Neural cell (in vitro differentiated cells): ENCODE results near the gene ITGA11. TPM values are rescaled to one million over a fixed set of nuclear protein-coding genes. Genes with fewer than 3 reads are reported as not detected.

Experiments used
- H2AFZ ChIP-seq: fragments of 200-600, 300-800 bp; sonication (generic), shearing (Covaris generic); 2 replicates; pipeline ENCODE4 v1.6.0; 2014; ENCODE audit warnings: low read depth, mild to moderate bottlenecking, antibody characterized with exemption, low read length, moderate library complexity
- H3F3A ChIP-seq: fragments of 200-600 bp; shearing (Covaris generic); 2 replicates; pipeline ENCODE4 v1.6.1; 2016; ENCODE audit warnings: mild to moderate bottlenecking, moderate library complexity, mixed read lengths, antibody characterized with exemption, low read length; ENCODE audit not compliant: insufficient read depth, poor library complexity, severe bottlenecking
- H3K27ac ChIP-seq: fragments of 200-600, 300-800 bp; sonication (generic), shearing (Covaris generic); 2 replicates; pipeline ENCODE4 v1.5.1; 2014; ENCODE audit warnings: mild to moderate bottlenecking, low read length, moderate library complexity
- H3K27me3 ChIP-seq: fragments of 300-800, 200-600 bp; sonication (generic), shearing (Covaris generic); 2 replicates; pipeline ENCODE4 v1.6.0; 2014; ENCODE audit warnings: mild to moderate bottlenecking, low read depth, low read length, moderate library complexity; ENCODE audit not compliant: insufficient read depth
- H3K36me3 ChIP-seq: fragments of 300-800, 200-600 bp; sonication (generic), shearing (Covaris generic); 2 replicates; pipeline ENCODE4 v1.5.1; 2014; ENCODE audit warnings: mild to moderate bottlenecking, antibody characterized with exemption, low read length, moderate library complexity; ENCODE audit not compliant: insufficient read depth
- H3K4me2 ChIP-seq: fragments of 300-800, 200-600 bp; sonication (generic), shearing (Covaris generic); 2 replicates; pipeline ENCODE4 v1.6.0; 2014; ENCODE audit warnings: mild to moderate bottlenecking, low read length
- H3K4me3 ChIP-seq: fragments of 300-800, 200-600 bp; sonication (generic), shearing (Covaris generic); 2 replicates; pipeline ENCODE4 v1.5.1; 2014; ENCODE audit warnings: mild to moderate bottlenecking, low read length, moderate library complexity
- H3K79me2 ChIP-seq: fragments of 200-600 bp; shearing (Covaris generic); replicated peaks from 2 replicates; pipeline ENCODE4 v1.6.0; 2014; ENCODE audit warnings: mild to moderate bottlenecking, low read length, moderate library complexity; ENCODE audit not compliant: insufficient read depth
- H3K9ac ChIP-seq: fragments of 300-800, 200-600 bp; sonication (generic), shearing (Covaris generic); 2 replicates; pipeline ENCODE4 v1.6.1; 2016; ENCODE audit warnings: mild to moderate bottlenecking, low read length, mixed read lengths
- H3K9me2 ChIP-seq: fragments of 200-600 bp; shearing (Covaris generic); 2 replicates; pipeline ENCODE4 v1.6.1; 2016; ENCODE audit warnings: mild to moderate bottlenecking, low read length, mixed read lengths; ENCODE audit not compliant: insufficient read depth
- H3K9me3 ChIP-seq: fragments of 200-600, 300-800 bp; sonication (generic), shearing (Covaris generic); 2 replicates; pipeline ENCODE4 v1.6.1; 2016; ENCODE audit warnings: mild to moderate bottlenecking, mixed run types, low read length, moderate library complexity, mixed read lengths
- H4K20me1 ChIP-seq: fragments of 200-600 bp; shearing (Covaris generic); 2 replicates; pipeline ENCODE4 v1.6.1; 2016; ENCODE audit warnings: mild to moderate bottlenecking, mixed run types; ENCODE audit not compliant: insufficient read depth
- CTCF ChIP-seq: fragments of 450-650 bp; IDR thresholded peaks from 2 replicates; pipeline ENCODE4 v1.5.1; 2014; ENCODE audit warnings: antibody characterized with exemption, mild to moderate bottlenecking, moderate library complexity; ENCODE audit not compliant: poor library complexity, severe bottlenecking
- EP300 ChIP-seq: fragments of 450-650 bp; conservative IDR thresholded peaks from 2 replicates; pipeline ENCODE4 v1.6.1; 2014; ENCODE audit warnings: antibody characterized with exemption, mild to moderate bottlenecking, moderate library complexity; ENCODE audit not compliant: poor library complexity, severe bottlenecking
- EZH2 ChIP-seq: fragments of 200-600, 300-800 bp; shearing (Covaris generic), sonication (generic); IDR thresholded peaks from 2 replicates; pipeline ENCODE4 v1.6.1; 2014; ENCODE audit warnings: antibody characterized with exemption, low read length, borderline replicate concordance, mild to moderate bottlenecking; ENCODE audit not compliant: insufficient read depth, poor library complexity, severe bottlenecking
- MXI1 ChIP-seq: fragments of 450-650 bp; conservative IDR thresholded peaks from 2 replicates; pipeline ENCODE4 v1.6.1; 2014; ENCODE audit warnings: antibody characterized with exemption, mild to moderate bottlenecking; ENCODE audit not compliant: poor library complexity, severe bottlenecking
- POLR2AphosphoS5 ChIP-seq: IDR thresholded peaks from 2 replicates; pipeline ENCODE4 v1.6.1; 2012
- RAD21 ChIP-seq: fragments of 450-650 bp; conservative IDR thresholded peaks from 2 replicates; pipeline ENCODE4 v1.6.1; 2014; ENCODE audit warnings: antibody characterized with exemption, mild to moderate bottlenecking, moderate library complexity
- SMC3 ChIP-seq: fragments of 450-650 bp; conservative IDR thresholded peaks from 2 replicates; pipeline ENCODE4 v1.6.1; 2014; ENCODE audit warnings: antibody characterized with exemption, mild to moderate bottlenecking, moderate library complexity; ENCODE audit not compliant: poor library complexity
- TAF1 ChIP-seq: IDR thresholded peaks from 2 replicates; pipeline ENCODE4 v1.6.1; 2012; ENCODE audit warnings: low read depth
- polyA plus RNA-seq: library from polyadenylated mRNA; depleted of rRNA; stranded (reverse); fragments of >200 nt; gene quantifications from 2 replicates; pipeline ENCODE4 v1.2.3, GENCODE V29; 2014
- TF ChIP-seq, protein P1 (sequence below): IDR thresholded peaks from 2 replicates; pipeline ENCODE4 v1.6.1; 2012; ENCODE audit warnings: borderline replicate concordance

The ITGA11 gene
- polyA plus RNA-seq, 1 donor from 2014 or later = not detected

DNA sequence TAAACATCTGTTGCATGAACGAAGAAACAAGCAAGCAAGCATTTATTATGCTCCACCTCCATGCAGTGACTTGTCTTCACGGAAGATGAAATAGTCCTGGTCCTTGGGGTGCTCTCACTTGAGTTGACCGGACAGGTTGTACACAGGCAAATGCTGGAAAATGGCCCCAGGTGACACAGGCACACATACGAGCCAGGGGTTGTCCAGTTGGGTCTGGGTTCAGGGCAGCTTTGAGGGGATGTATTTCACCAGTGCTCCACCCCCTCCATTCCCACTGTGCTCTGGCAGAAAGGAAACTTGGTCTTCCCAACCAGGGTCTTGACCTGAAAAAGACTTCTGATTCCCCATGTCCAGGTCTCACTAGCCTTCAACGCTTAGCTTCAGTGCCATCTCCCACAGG, 48.3 kb upstream of the ITGA11 start:
- Histone ChIP-seq H3K9me2 (no peaks in the 10 kb centered on the region), H3K79me2 (no peaks in the 10 kb centered on the region), H3K9ac (no peak overlapping the region), H3K4me3 (no peak overlapping the region), H3K4me2 (no peak overlapping the region), H3F3A (no peaks in the 10 kb centered on the region), H3K27me3 (no peaks in the 10 kb centered on the region), H3K27ac (no peak overlapping the region), H3K36me3 (no peaks in the 10 kb centered on the region), H3K9me3 (no peaks in the 10 kb centered on the region), H2AFZ (no peak overlapping the region), H4K20me1 (no peaks in the 10 kb centered on the region)
- no peak for TF ChIP-seq POLR2AphosphoS5
- no peak for TF ChIP-seq SMC3
- no peak for TF ChIP-seq MXI1
- no peak for TF ChIP-seq EZH2
- TF ChIP-seq CTCF = no peak
- TF ChIP-seq TAF1 = no peak
- TF ChIP-seq, protein P1, sequence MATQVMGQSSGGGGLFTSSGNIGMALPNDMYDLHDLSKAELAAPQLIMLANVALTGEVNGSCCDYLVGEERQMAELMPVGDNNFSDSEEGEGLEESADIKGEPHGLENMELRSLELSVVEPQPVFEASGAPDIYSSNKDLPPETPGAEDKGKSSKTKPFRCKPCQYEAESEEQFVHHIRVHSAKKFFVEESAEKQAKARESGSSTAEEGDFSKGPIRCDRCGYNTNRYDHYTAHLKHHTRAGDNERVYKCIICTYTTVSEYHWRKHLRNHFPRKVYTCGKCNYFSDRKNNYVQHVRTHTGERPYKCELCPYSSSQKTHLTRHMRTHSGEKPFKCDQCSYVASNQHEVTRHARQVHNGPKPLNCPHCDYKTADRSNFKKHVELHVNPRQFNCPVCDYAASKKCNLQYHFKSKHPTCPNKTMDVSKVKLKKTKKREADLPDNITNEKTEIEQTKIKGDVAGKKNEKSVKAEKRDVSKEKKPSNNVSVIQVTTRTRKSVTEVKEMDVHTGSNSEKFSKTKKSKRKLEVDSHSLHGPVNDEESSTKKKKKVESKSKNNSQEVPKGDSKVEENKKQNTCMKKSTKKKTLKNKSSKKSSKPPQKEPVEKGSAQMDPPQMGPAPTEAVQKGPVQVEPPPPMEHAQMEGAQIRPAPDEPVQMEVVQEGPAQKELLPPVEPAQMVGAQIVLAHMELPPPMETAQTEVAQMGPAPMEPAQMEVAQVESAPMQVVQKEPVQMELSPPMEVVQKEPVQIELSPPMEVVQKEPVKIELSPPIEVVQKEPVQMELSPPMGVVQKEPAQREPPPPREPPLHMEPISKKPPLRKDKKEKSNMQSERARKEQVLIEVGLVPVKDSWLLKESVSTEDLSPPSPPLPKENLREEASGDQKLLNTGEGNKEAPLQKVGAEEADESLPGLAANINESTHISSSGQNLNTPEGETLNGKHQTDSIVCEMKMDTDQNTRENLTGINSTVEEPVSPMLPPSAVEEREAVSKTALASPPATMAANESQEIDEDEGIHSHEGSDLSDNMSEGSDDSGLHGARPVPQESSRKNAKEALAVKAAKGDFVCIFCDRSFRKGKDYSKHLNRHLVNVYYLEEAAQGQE = no peak
- no peak for TF ChIP-seq RAD21
- no peak for TF ChIP-seq EP300

DNA sequence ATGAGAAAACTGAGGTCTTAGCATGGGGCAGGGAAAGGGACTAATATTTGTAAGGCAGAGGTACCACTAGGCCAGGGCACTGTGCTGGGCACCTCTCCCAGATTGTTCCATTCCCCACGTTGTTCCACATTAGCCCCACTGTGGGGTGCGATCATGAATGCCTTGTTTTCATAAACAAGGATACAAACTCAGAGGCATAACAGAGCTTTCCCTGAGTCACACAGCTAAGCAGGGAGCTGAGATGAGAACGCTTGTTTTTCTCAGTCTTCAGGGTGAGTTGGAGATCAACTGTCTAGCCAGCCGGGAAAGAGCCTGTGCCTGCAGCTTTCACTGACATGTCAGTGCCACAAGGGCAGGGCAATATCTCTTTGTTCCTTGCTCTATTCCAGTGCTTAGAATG, 47.9 kb upstream of the ITGA11 start:
- Histone ChIP-seq H3K79me2 (no peaks in the 10 kb centered on the region), H3K36me3 (no peaks in the 10 kb centered on the region), H2AFZ (no peak overlapping the region), H3K27ac (no peak overlapping the region), H3K9me3 (no peaks in the 10 kb centered on the region), H3K4me3 (no peak overlapping the region), H3K9ac (no peak overlapping the region), H3K27me3 (no peaks in the 10 kb centered on the region), H4K20me1 (no peaks in the 10 kb centered on the region), H3F3A (no peaks in the 10 kb centered on the region), H3K4me2 (no peak overlapping the region), H3K9me2 (no peaks in the 10 kb centered on the region)
- TF ChIP-seq EZH2 (no peak), TAF1 (no peak), EP300 (no peak), CTCF (no peak), POLR2AphosphoS5 (no peak), RAD21 (no peak), SMC3 (no peak), MXI1 (no peak)
- TF ChIP-seq, protein P1 = no peak
